Liver (tissue), 9 donors: ENCODE data around the gene RAB3A. TPM values are rescaled to one million over a fixed set of nuclear protein-coding genes. Genes with fewer than 3 reads are reported as not detected.

Experiments used
- DNase-seq: peaks from one replicate; pipeline ENCODE4 v3.0.0-alpha.2; 2017; ENCODE audit warnings: low spot score
- H3K27ac ChIP-seq, 2 donors: one replicate each; pipeline ENCODE4 v1.7.0; 2013; ENCODE audit warnings: inconsistent platforms in 2 of 2, low read length in 2 of 2, control low read depth in 1 of 2, low read depth in 1 of 2, mild to moderate bottlenecking in 1 of 2
- H3K27me3 ChIP-seq, 4 donors: one replicate each; pipeline versions ENCODE4 v1.6.1 to v1.7.0; 2013; ENCODE audit warnings: low read length in 3 of 4, inconsistent platforms in 1 of 4, mild to moderate bottlenecking in 1 of 4, moderate library complexity in 1 of 4; ENCODE audit not compliant: control insufficient read depth in 4 of 4, insufficient read depth in 4 of 4
- H3K36me3 ChIP-seq, 4 donors: one replicate each; pipeline versions ENCODE4 v1.6.1 to v1.7.0; 2013; ENCODE audit warnings: low read length in 3 of 4, mild to moderate bottlenecking in 3 of 4, low read depth in 1 of 4, moderate library complexity in 1 of 4; ENCODE audit not compliant: control insufficient read depth in 4 of 4, insufficient read depth in 3 of 4
- H3K4me1 ChIP-seq, 4 donors: one replicate each; pipeline versions ENCODE4 v1.6.1 to v1.7.0; 2013; ENCODE audit warnings: low read length in 3 of 4, mild to moderate bottlenecking in 3 of 4, moderate library complexity in 1 of 4; ENCODE audit not compliant: control insufficient read depth in 4 of 4, insufficient read depth in 4 of 4
- H3K4me3 ChIP-seq, 3 donors: one replicate each; pipeline versions ENCODE4 v1.6.1 to v1.7.0; 2013; ENCODE audit warnings: low read length in 3 of 3, control low read depth in 1 of 3, low read depth in 1 of 3, mild to moderate bottlenecking in 1 of 3
- H3K9ac ChIP-seq, 2 donors: one replicate each; pipeline ENCODE4 v1.7.0; 2013; ENCODE audit warnings: low read length in 2 of 2, mild to moderate bottlenecking in 2 of 2, moderate library complexity in 2 of 2, control low read depth in 1 of 2, low read depth in 1 of 2
- H3K9me3 ChIP-seq, 4 donors: one replicate each; pipeline versions ENCODE4 v1.6.1 to v1.7.0; 2013; ENCODE audit warnings: low read length in 3 of 4; ENCODE audit not compliant: control insufficient read depth in 4 of 4
- CTCF ChIP-seq: fragments of 150-350 bp; IDR thresholded peaks from 2 replicates; pipeline ENCODE4 v1.5.1; 2017; ENCODE audit warnings: improper control_type of control experiment, low read depth, low read length; ENCODE audit not compliant: missing input control
- EGR1 ChIP-seq, 2 donors: IDR thresholded peaks; 2 replicates each; pipeline ENCODE4 v1.6.1; 2016 to 2018; ENCODE audit warnings: antibody characterized with exemption in 2 of 2, low read depth in 2 of 2
- FOXA1 ChIP-seq: IDR thresholded peaks from 2 replicates; pipeline ENCODE4 v1.6.1; 2016; ENCODE audit warnings: antibody characterized with exemption
- FOXA2 ChIP-seq: IDR thresholded peaks from 2 replicates; pipeline ENCODE4 v1.6.1; 2016; ENCODE audit warnings: antibody characterized with exemption
- GABPA ChIP-seq, 2 donors: IDR thresholded peaks in 1 of 2; conservative IDR thresholded peaks in 1 of 2; 2 replicates each; pipeline ENCODE4 v1.6.1; 2016; ENCODE audit warnings: antibody characterized with exemption in 2 of 2, mild to moderate bottlenecking in 1 of 2, moderate library complexity in 1 of 2
- HNF4A ChIP-seq, 2 donors: conservative IDR thresholded peaks; 2 replicates each; pipeline ENCODE4 v1.6.1; 2016; ENCODE audit warnings: antibody characterized with exemption in 2 of 2, mild to moderate bottlenecking in 2 of 2
- HNF4G ChIP-seq: IDR thresholded peaks from 2 replicates; pipeline ENCODE4 v1.6.1; 2016; ENCODE audit warnings: antibody characterized with exemption
- JUND ChIP-seq, 2 donors: IDR thresholded peaks; 2 replicates each; pipeline ENCODE4 v1.6.1; 2016; ENCODE audit warnings: antibody characterized with exemption in 2 of 2
- MAX ChIP-seq: IDR thresholded peaks from 2 replicates; pipeline ENCODE4 v1.6.1; 2016; ENCODE audit warnings: antibody characterized with exemption
- NR2F2 ChIP-seq: IDR thresholded peaks from 2 replicates; pipeline ENCODE4 v1.6.1; 2016; ENCODE audit warnings: antibody characterized with exemption
- RAD21 ChIP-seq, 2 donors: IDR thresholded peaks; 2 replicates each; pipeline ENCODE4 v1.6.1; 2016; ENCODE audit warnings: antibody characterized with exemption in 2 of 2, mild to moderate bottlenecking in 2 of 2
- RXRA ChIP-seq, 2 donors: IDR thresholded peaks; 2 replicates each; pipeline ENCODE4 v1.6.1; 2017 to 2018; ENCODE audit warnings: antibody characterized with exemption in 2 of 2, mild to moderate bottlenecking in 1 of 2
- SP1 ChIP-seq: IDR thresholded peaks from 2 replicates; pipeline ENCODE4 v1.6.1; 2018; ENCODE audit warnings: antibody characterized with exemption, mild to moderate bottlenecking
- TAF1 ChIP-seq: conservative IDR thresholded peaks from 2 replicates; pipeline ENCODE4 v1.6.1; 2016; ENCODE audit warnings: antibody characterized with exemption, mild to moderate bottlenecking
- YY1 ChIP-seq: IDR thresholded peaks from 2 replicates; pipeline ENCODE4 v1.6.1; 2016; ENCODE audit warnings: antibody characterized with exemption, mild to moderate bottlenecking
- WGBS: extraction: QIAGEN DNeasy Blood & Tissue Kit; methylation state at CpG from one replicate; pipeline ENCODE4 v1.1.7; 2013; 5-methylcytosine and 5-hydroxymethylcytosine counted together
- polyA plus RNA-seq, 2 donors: library from polyadenylated mRNA; stranded (reverse) in 1 of 2; unstranded in 1 of 2; fragments of 200-250 nt in 1 of 2; fragments of >200 nt in 1 of 2; fragmentation: Nextera tagmentation in 1 of 2; extraction: Ambion mirVana in 1 of 2; gene quantifications; one replicate each; pipeline versions ENCODE4 v1.2.1 to v1.2.3, GENCODE V29; 2013 to 2015
- total RNA-seq, 2 donors: library from RNA; depleted of rRNA; stranded (reverse); fragments of >200 nt; gene quantifications; one replicate each; pipeline ENCODE4 v1.2.3, GENCODE V29; 2014
- TF ChIP-seq, protein P1 (sequence below): IDR thresholded peaks from 2 replicates; pipeline ENCODE4 v1.6.1; 2016; ENCODE audit warnings: antibody characterized with exemption
- TF ChIP-seq, protein P2 (sequence below): IDR thresholded peaks from 2 replicates; pipeline ENCODE4 v1.6.1; 2016; ENCODE audit warnings: antibody characterized with exemption
- TF ChIP-seq, protein P3 (sequence below): IDR thresholded peaks from 2 replicates; pipeline ENCODE4 v1.6.1; 2016; ENCODE audit warnings: antibody characterized with exemption, mild to moderate bottlenecking
- donor health status: healthy.
- donor health status: healthy.
- donor health status: healthy.
- donor health status: healthy.
- donor health status: healthy.

The RAB3A gene
- total and polyA plus RNA-seq, 4 donors = 0.33 to 1.7 (median 0.79) TPM

GRCh38 chr19:18194554-18195238 is 9.1 kb downstream of the RAB3A start:
- Histone ChIP-seq H3K36me3 (peaks cover 0 to 12% (median 2%) of the 10 kb centered on the region in 4 donors), H3K27me3 (no peaks in the 10 kb centered on the region), H3K27ac (no peak overlapping the region), H3K9ac (no peak overlapping the region), H3K9me3 (no peaks in the 10 kb centered on the region), H3K4me3 (no peak overlapping the region), H3K4me1 (peaks cover 7 to 19% (median 14%) of the 10 kb centered on the region in 4 donors)
- TF ChIP-seq EGR1 (IDR thresholded peaks at IDR 0.05; ENCODE audit: low read depth in 2 of 2) = no peak
- TF ChIP-seq RXRA (IDR thresholded peaks at IDR 0.05) = no peak
- TF ChIP-seq SP1 = no peak
- no peak for TF ChIP-seq HNF4G
- no peak for TF ChIP-seq GABPA (IDR thresholded peaks at IDR 0.05 in 1 of 2, conservative IDR thresholded peaks at IDR 0.05 in 1 of 2)
- no peak for TF ChIP-seq NR2F2
- TF ChIP-seq JUND (IDR thresholded peaks at IDR 0.05) = no peak
- TF ChIP-seq, protein P1, sequence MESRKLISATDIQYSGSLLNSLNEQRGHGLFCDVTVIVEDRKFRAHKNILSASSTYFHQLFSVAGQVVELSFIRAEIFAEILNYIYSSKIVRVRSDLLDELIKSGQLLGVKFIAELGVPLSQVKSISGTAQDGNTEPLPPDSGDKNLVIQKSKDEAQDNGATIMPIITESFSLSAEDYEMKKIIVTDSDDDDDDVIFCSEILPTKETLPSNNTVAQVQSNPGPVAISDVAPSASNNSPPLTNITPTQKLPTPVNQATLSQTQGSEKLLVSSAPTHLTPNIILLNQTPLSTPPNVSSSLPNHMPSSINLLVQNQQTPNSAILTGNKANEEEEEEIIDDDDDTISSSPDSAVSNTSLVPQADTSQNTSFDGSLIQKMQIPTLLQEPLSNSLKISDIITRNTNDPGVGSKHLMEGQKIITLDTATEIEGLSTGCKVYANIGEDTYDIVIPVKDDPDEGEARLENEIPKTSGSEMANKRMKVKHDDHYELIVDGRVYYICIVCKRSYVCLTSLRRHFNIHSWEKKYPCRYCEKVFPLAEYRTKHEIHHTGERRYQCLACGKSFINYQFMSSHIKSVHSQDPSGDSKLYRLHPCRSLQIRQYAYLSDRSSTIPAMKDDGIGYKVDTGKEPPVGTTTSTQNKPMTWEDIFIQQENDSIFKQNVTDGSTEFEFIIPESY = no peak
- no peak for TF ChIP-seq RAD21 (IDR thresholded peaks at IDR 0.05)
- TF ChIP-seq TAF1 = no peak
- TF ChIP-seq HNF4A (conservative IDR thresholded peaks at IDR 0.05) = no peak
- TF ChIP-seq, protein P2, sequence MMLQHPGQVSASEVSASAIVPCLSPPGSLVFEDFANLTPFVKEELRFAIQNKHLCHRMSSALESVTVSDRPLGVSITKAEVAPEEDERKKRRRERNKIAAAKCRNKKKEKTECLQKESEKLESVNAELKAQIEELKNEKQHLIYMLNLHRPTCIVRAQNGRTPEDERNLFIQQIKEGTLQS = no peak
- TF ChIP-seq, protein P3, sequence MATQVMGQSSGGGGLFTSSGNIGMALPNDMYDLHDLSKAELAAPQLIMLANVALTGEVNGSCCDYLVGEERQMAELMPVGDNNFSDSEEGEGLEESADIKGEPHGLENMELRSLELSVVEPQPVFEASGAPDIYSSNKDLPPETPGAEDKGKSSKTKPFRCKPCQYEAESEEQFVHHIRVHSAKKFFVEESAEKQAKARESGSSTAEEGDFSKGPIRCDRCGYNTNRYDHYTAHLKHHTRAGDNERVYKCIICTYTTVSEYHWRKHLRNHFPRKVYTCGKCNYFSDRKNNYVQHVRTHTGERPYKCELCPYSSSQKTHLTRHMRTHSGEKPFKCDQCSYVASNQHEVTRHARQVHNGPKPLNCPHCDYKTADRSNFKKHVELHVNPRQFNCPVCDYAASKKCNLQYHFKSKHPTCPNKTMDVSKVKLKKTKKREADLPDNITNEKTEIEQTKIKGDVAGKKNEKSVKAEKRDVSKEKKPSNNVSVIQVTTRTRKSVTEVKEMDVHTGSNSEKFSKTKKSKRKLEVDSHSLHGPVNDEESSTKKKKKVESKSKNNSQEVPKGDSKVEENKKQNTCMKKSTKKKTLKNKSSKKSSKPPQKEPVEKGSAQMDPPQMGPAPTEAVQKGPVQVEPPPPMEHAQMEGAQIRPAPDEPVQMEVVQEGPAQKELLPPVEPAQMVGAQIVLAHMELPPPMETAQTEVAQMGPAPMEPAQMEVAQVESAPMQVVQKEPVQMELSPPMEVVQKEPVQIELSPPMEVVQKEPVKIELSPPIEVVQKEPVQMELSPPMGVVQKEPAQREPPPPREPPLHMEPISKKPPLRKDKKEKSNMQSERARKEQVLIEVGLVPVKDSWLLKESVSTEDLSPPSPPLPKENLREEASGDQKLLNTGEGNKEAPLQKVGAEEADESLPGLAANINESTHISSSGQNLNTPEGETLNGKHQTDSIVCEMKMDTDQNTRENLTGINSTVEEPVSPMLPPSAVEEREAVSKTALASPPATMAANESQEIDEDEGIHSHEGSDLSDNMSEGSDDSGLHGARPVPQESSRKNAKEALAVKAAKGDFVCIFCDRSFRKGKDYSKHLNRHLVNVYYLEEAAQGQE = no peak
- TF ChIP-seq FOXA1 = no peak
- TF ChIP-seq YY1 = no peak
- TF ChIP-seq MAX = no peak
- TF ChIP-seq FOXA2 = no peak
- 63% methylated on average over 27 of the region's 27 CpGs for WGBS
- DNase-seq = peak; percentile 65

DNA sequence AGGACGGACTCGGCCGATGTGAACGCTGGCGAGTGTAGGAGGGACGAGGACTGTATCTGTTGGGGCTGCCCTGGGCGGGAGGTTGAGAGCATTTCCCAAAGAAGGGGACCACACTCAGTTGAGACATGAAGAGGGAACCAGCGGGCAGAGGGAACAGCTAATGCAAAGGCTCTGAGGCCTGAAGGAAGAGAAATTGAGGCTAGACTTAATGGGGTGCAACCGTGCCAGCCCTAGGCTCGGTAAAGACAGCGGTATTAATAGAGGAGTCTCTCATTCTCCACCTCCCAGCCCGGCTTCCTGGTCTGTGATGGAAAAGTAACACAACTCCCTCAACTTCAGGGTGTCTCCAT is 9.7 kb downstream of the RAB3A start:
- no peak for DNase-seq
- peaks cover 7 to 19% (median 14%) of the 10 kb centered on the region in 4 donors for H3K4me1 ChIP-seq
- WGBS = 78% methylated on average over 12 of the region's 12 CpGs
- H3K27me3 ChIP-seq = no peaks in the 10 kb centered on the region
- no peak overlapping the region for H3K9ac ChIP-seq
- H3K4me3 ChIP-seq = peak overlapping the region; percentile 43 to 87 (median 86)
- H3K27ac ChIP-seq = no peak overlapping the region
- TF ChIP-seq FOXA1 = no peak
- TF ChIP-seq CTCF = no peak
- no peak for TF ChIP-seq HNF4G
- no peak for TF ChIP-seq TAF1
- no peak for TF ChIP-seq RAD21 (IDR thresholded peaks at IDR 0.05)
- TF ChIP-seq RXRA (IDR thresholded peaks at IDR 0.05) = no peak
- TF ChIP-seq MAX = no peak
- TF ChIP-seq HNF4A (conservative IDR thresholded peaks at IDR 0.05) = no peak
- H3K9me3 ChIP-seq = no peaks in the 10 kb centered on the region
- H3K36me3 ChIP-seq = peaks cover 0 to 12% (median 2%) of the 10 kb centered on the region in 4 donors
